OCI-LY7 (cell line): Measurements from ENCODE around the gene SMYD3. TPM values are rescaled to one million over a fixed set of nuclear protein-coding genes. Genes with fewer than 3 reads are reported as not detected.

Source experiments
- BruUV-seq: library from RNA; stranded (reverse); fragments of 400-500 nt; replicated peaks from 2 replicates; lab custom pipeline; 2021; lab: Mats Ljungman, UMichigan
- CTCF ChIA-PET: fragments of 300-600 bp; sonication (Branson Sonifier 250); formaldehyde crosslinking; loops from one replicate; lab custom pipeline; 2022; ENCODE audit warnings: antibody characterized with exemption; ENCODE audit not compliant: unreplicated experiment; lab: Charles Lee
- POLR2A ChIA-PET: fragments of 300-600 bp; sonication (Branson Sonifier 250); formaldehyde crosslinking; loops from one replicate; lab custom pipeline; 2022; ENCODE audit warnings: antibody characterized with exemption; lab: Charles Lee
- DNase-seq: peaks from one replicate; pipeline ENCODE4 v3.0.0-alpha.2; 2015; ENCODE audit warnings: low spot score
- H2AFZ ChIP-seq: fragments of 200-600 bp; sonication (generic), shearing (Covaris generic); 2 replicates; pipeline ENCODE4 v1.6.1; 2014; ENCODE audit warnings: mild to moderate bottlenecking, antibody characterized with exemption, low read length, moderate library complexity
- H3K27ac ChIP-seq: fragments of 200-600 bp; sonication (generic); 2 replicates; pipeline ENCODE4 v1.5.1; 2014; ENCODE audit warnings: mixed run types, low read depth, mild to moderate bottlenecking, moderate library complexity, low read length, inconsistent platforms; ENCODE audit not compliant: poor library complexity, severe bottlenecking
- H3K36me3 ChIP-seq: fragments of 200-600 bp; sonication (generic); 2 replicates; pipeline ENCODE4 v1.6.1; 2014; ENCODE audit warnings: mild to moderate bottlenecking, antibody characterized with exemption, low read length, moderate library complexity, mixed read lengths; ENCODE audit not compliant: insufficient read depth
- H3K4me1 ChIP-seq: fragments of 200-600 bp; sonication (generic); 2 replicates; pipeline ENCODE4 v1.5.1; 2014; ENCODE audit warnings: mild to moderate bottlenecking, low read length; ENCODE audit not compliant: insufficient read depth, poor library complexity, severe bottlenecking
- H3K4me2 ChIP-seq: fragments of 200-600 bp; sonication (generic); 2 replicates; pipeline ENCODE4 v1.6.1; 2014; ENCODE audit warnings: mild to moderate bottlenecking, low read length
- H3K4me3 ChIP-seq: fragments of 200-600 bp; sonication (generic); 2 replicates; pipeline ENCODE4 v1.5.1; 2014; ENCODE audit warnings: mild to moderate bottlenecking, low read depth, low read length; ENCODE audit not compliant: poor library complexity, severe bottlenecking
- H3K79me2 ChIP-seq: fragments of 200-600 bp; sonication (generic); 2 replicates; pipeline ENCODE4 v1.6.1; 2016; ENCODE audit warnings: low read depth, mild to moderate bottlenecking, low read length, moderate library complexity, mixed read lengths; ENCODE audit not compliant: insufficient read depth
- H3K9me2 ChIP-seq: fragments of 200-600 bp; sonication (generic); 2 replicates; pipeline ENCODE4 v1.6.1; 2016; ENCODE audit warnings: mild to moderate bottlenecking, low read length, mixed read lengths; ENCODE audit not compliant: insufficient read depth
- H3K9me3 ChIP-seq: fragments of 200-600 bp; sonication (generic); 2 replicates; pipeline ENCODE4 v1.6.1; 2014; ENCODE audit warnings: mild to moderate bottlenecking, mixed run types, low read length, mixed read lengths
- H4K20me1 ChIP-seq: fragments of 200-600 bp; sonication (generic); 2 replicates; pipeline ENCODE4 v1.6.1; 2014; ENCODE audit warnings: mild to moderate bottlenecking, antibody characterized with exemption, low read length, moderate library complexity, mixed read lengths; ENCODE audit not compliant: insufficient read depth
- CTCF ChIP-seq: fragments of 200-600 bp; sonication (generic); conservative IDR thresholded peaks from 2 replicates; pipeline ENCODE4 v1.5.1; 2014; ENCODE audit warnings: mild to moderate bottlenecking, antibody characterized with exemption, low read length, moderate library complexity, mixed read lengths
- EZH2phosphoT487 ChIP-seq: fragments of 200-600 bp; sonication (generic); IDR thresholded peaks from 2 replicates; pipeline ENCODE4 v1.6.1; 2018; ENCODE audit warnings: low read depth, borderline replicate concordance, mild to moderate bottlenecking, mixed run types, antibody characterized with exemption, low read length, moderate library complexity, mixed read lengths
- intact Hi-C: fragments of 100-400 bp; cut with micrococcal nuclease; formaldehyde crosslinking; loops from one replicate; pipeline ENCODE4 v1.10.0; 2022; ENCODE audit not compliant: unreplicated experiment
- total RNA-seq, 2 experiments: library from RNA; depleted of rRNA in 1 of 2; stranded (reverse); fragments of >200 nt in 1 of 2; shearing (Covaris generic) in 1 of 2; gene quantifications; 2 replicates each; pipeline ENCODE4 v1.2.3, GENCODE V29; 2014 to 2022

Gene SMYD3
- total RNA-seq, 2 experiments from 2014 or later = 28.9 to 34.5 TPM

- Histone ChIP-seq H3K36me3 (no peaks in the 10 kb centered on the region), H4K20me1 (no peaks in the 10 kb centered on the region), H3K9me2 (no peaks in the 10 kb centered on the region), H3K4me3 (no peak overlapping the region), H3K9me3 (no peaks in the 10 kb centered on the region), H3K4me2 (no peak overlapping the region), H3K4me1 (no peaks in the 10 kb centered on the region), H3K27ac (no peak overlapping the region), H2AFZ (no peak overlapping the region), H3K79me2 (no peaks in the 10 kb centered on the region)
- no peak for DNase-seq
- no TSS peak for BruUV-seq
- ChIA-PET POLR2A (interaction anchor here (0.5 kb wide), 1 partner anchor 860 kb away, joined by 5 read pairs; no protein-coding TSS in a partner anchor), CTCF (no interaction called here)
- no peak for TF ChIP-seq EZH2phosphoT487
- TF ChIP-seq CTCF = no peak
- intact Hi-C loops = no loop called here
These were observed 399.4 kb downstream of the SMYD3 start for GRCh38 chr1:246107516-246108277.

GRCh38 chr1:246106342-246106763, 400.7 kb downstream of the SMYD3 start:
- Histone ChIP-seq H3K79me2 (no peaks in the 10 kb centered on the region), H3K9me2 (no peaks in the 10 kb centered on the region), H2AFZ (no peak overlapping the region), H3K36me3 (no peaks in the 10 kb centered on the region), H4K20me1 (no peaks in the 10 kb centered on the region), H3K4me3 (no peak overlapping the region), H3K4me1 (no peaks in the 10 kb centered on the region), H3K27ac (no peak overlapping the region), H3K9me3 (no peaks in the 10 kb centered on the region), H3K4me2 (no peak overlapping the region)
- no TSS peak for BruUV-seq
- no peak for DNase-seq
- TF ChIP-seq CTCF (no peak), EZH2phosphoT487 (no peak)
- intact Hi-C loops = no loop called here
- ChIA-PET CTCF (no interaction called here), POLR2A (no interaction called here)

DNA sequence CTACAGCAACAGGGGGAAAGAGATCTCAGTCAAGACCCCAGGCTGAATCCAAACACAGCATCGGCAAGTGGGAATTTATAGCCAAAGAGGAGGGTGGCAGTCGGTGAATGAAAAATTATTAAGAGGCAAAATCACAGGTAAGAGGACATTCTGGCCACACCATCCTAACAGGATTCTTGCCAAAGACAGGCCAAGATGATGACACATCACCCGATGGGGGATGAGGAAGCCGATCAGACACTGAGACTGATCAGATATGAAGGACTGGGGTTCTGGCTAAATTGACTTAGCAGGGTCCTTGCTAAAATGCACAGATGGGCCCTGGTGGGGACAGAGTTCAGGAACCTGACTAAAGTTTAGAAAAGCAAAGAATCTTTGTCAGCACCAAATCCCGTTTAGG, 402.2 kb downstream of the SMYD3 start:
- Histone ChIP-seq H3K9me2 (no peaks in the 10 kb centered on the region), H3K27ac (no peak overlapping the region), H2AFZ (no peak overlapping the region), H3K79me2 (no peaks in the 10 kb centered on the region), H4K20me1 (no peaks in the 10 kb centered on the region), H3K4me1 (no peaks in the 10 kb centered on the region), H3K4me3 (no peak overlapping the region), H3K9me3 (no peaks in the 10 kb centered on the region), H3K4me2 (no peak overlapping the region), H3K36me3 (no peaks in the 10 kb centered on the region)
- no peak for DNase-seq
- POLR2A ChIA-PET = no interaction called here
- TF ChIP-seq CTCF (no peak), EZH2phosphoT487 (no peak)
- CTCF ChIA-PET = no interaction called here
- intact Hi-C loops = no loop called here
- no TSS peak for BruUV-seq
